KMS-11 (cell line): Measurements from ENCODE around the gene NLRP12.

ENCODE experiments used
- H2AFZ ChIP-seq: fragments of 200-600 bp; sonication (generic); 2 replicates; pipeline ENCODE4 v1.6.1; 2016; ENCODE audit warnings: antibody characterized with exemption, mixed run types, low read depth
- H3K27ac ChIP-seq: fragments of 200-600 bp; sonication (generic); 2 replicates; pipeline ENCODE4 v1.6.1; 2016; ENCODE audit warnings: mild to moderate bottlenecking, mixed run types
- H3K27me3 ChIP-seq: fragments of 200-600 bp; sonication (generic); 2 replicates; pipeline ENCODE4 v1.6.1; 2017; ENCODE audit warnings: mild to moderate bottlenecking, low read depth, mixed run types, moderate library complexity; ENCODE audit not compliant: insufficient read depth
- H3K36me3 ChIP-seq: fragments of 200-600 bp; sonication (generic); 2 replicates; pipeline ENCODE4 v1.6.1; 2017; ENCODE audit warnings: mild to moderate bottlenecking, mixed run types; ENCODE audit not compliant: insufficient read depth
- H3K4me1 ChIP-seq: fragments of 200-600 bp; sonication (generic); 2 replicates; pipeline ENCODE4 v1.6.1; 2016; ENCODE audit warnings: mild to moderate bottlenecking, low read depth, mixed run types; ENCODE audit not compliant: poor library complexity, severe bottlenecking
- H3K4me2 ChIP-seq: fragments of 200-600 bp; sonication (generic); 2 replicates; pipeline ENCODE4 v1.7.0; 2016; ENCODE audit warnings: mild to moderate bottlenecking, mixed run types
- H3K4me3 ChIP-seq: fragments of 200-600 bp; sonication (generic); IDR thresholded peaks from 2 replicates; pipeline ENCODE4 v1.6.1; 2017; ENCODE audit warnings: low read depth, low read length, mixed read lengths; ENCODE audit not compliant: insufficient read depth
- H3K79me2 ChIP-seq: fragments of 200-600 bp; sonication (generic); 2 replicates; pipeline ENCODE4 v1.6.1; 2016; ENCODE audit warnings: low read depth, mixed run types; ENCODE audit not compliant: insufficient read depth
- H3K9ac ChIP-seq: fragments of 200-600 bp; sonication (generic); 2 replicates; pipeline ENCODE4 v1.6.1; 2016; ENCODE audit warnings: mild to moderate bottlenecking, mixed run types
- H4K20me1 ChIP-seq: fragments of 200-600 bp; sonication (generic); 2 replicates; pipeline ENCODE4 v1.6.1; 2016; ENCODE audit warnings: mild to moderate bottlenecking, mixed run types; ENCODE audit not compliant: insufficient read depth
- TF ChIP-seq, protein P1 (sequence below): fragments of 200-600 bp; sonication (generic); conservative IDR thresholded peaks from 2 replicates; pipeline ENCODE4 v1.6.1; 2017; ENCODE audit warnings: low read depth, mild to moderate bottlenecking, antibody characterized with exemption, low read length, moderate library complexity, mixed read lengths

The NLRP12 gene

DNA sequence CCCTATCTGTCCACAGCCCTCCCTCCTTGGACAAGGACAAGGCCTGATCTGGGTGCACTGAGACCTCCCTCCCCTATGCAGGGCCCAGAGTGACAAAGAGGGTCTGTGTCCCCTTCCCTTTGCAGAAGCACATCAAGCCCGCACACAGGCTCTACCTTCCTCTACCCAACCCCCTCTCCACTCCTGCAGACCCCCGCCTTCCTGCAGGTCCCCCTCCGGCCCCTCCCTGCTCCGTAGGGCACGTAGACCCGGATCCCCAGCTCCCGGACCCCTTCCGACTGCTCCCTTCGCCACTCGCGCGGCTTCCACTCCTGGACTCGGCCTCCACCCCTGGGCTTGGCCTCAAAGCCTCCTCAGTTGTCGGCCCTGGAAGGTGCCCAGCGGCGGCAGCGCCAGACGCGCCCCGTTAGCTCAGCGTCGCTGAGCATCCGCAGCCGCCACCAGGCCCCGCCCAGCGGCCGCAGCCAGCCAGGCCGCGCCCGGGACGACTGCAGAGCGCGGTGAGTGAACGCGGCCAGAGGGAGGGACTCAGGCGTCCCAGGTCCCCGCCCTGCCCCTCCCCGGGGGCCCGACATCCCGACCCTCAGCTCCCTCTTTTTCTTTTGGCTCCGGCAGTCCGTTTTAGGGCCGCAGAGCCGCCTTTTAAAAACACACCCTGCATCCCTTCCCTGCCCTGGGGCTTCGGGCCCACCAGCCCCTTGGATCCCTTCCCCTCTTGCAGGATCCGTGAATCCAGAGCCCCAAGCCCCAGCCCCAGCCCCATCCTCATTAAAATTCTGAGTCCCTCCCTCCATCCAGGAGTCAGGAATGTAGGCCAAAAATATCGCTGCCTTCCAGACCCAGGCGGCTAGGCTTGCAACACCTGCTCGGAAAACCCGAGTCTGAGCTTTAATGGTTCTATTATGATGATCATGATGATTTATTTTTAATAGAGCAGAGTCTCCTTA is 42.1 kb upstream of the NLRP12 start:
- Histone ChIP-seq H3K27ac (no peak overlapping the region), H3K36me3 (no peaks in the 10 kb centered on the region), H4K20me1 (no peaks in the 10 kb centered on the region), H3K4me2 (no peak overlapping the region), H3K9ac (no peak overlapping the region), H2AFZ (no peak overlapping the region), H3K27me3 (no peaks in the 10 kb centered on the region; the same call in 1 of the 2 replicates), H3K4me1 (no peaks in the 10 kb centered on the region), H3K79me2 (no peaks in the 10 kb centered on the region), H3K4me3 (no peak overlapping the region)
- TF ChIP-seq, protein P1, sequence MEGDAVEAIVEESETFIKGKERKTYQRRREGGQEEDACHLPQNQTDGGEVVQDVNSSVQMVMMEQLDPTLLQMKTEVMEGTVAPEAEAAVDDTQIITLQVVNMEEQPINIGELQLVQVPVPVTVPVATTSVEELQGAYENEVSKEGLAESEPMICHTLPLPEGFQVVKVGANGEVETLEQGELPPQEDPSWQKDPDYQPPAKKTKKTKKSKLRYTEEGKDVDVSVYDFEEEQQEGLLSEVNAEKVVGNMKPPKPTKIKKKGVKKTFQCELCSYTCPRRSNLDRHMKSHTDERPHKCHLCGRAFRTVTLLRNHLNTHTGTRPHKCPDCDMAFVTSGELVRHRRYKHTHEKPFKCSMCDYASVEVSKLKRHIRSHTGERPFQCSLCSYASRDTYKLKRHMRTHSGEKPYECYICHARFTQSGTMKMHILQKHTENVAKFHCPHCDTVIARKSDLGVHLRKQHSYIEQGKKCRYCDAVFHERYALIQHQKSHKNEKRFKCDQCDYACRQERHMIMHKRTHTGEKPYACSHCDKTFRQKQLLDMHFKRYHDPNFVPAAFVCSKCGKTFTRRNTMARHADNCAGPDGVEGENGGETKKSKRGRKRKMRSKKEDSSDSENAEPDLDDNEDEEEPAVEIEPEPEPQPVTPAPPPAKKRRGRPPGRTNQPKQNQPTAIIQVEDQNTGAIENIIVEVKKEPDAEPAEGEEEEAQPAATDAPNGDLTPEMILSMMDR = no peak

DNA sequence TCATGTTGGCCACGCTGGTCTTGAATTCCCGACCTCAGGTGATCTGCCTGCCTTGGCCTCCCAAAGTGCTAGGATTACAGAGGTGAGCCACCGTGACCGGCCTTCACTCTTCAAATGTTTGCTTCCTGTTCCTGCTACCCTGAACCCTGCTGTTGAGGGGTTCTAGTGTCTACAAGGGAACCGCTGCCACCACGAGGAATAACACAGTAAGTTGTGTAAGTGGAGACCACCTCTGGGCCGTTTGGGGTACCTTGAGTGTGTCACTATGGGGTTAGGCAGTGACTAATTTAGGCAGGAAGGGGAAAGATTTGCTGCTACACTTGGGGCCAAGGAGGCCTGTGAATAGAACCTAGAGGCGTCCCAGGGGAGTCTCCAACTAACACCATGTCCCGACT is 41.4 kb upstream of the NLRP12 start:
- no peaks in the 10 kb centered on the region for H3K79me2 ChIP-seq
- no peak overlapping the region for H2AFZ ChIP-seq
- H3K27me3 ChIP-seq = no peaks in the 10 kb centered on the region; the same call in 1 of the 2 replicates
- no peaks in the 10 kb centered on the region for H3K36me3 ChIP-seq
- H4K20me1 ChIP-seq = no peaks in the 10 kb centered on the region
- no peaks in the 10 kb centered on the region for H3K4me1 ChIP-seq
- TF ChIP-seq, protein P1 = no peak
- no peak overlapping the region for H3K4me2 ChIP-seq
- H3K4me3 ChIP-seq = no peak overlapping the region
- H3K9ac ChIP-seq = no peak overlapping the region
- H3K27ac ChIP-seq = no peak overlapping the region

DNA sequence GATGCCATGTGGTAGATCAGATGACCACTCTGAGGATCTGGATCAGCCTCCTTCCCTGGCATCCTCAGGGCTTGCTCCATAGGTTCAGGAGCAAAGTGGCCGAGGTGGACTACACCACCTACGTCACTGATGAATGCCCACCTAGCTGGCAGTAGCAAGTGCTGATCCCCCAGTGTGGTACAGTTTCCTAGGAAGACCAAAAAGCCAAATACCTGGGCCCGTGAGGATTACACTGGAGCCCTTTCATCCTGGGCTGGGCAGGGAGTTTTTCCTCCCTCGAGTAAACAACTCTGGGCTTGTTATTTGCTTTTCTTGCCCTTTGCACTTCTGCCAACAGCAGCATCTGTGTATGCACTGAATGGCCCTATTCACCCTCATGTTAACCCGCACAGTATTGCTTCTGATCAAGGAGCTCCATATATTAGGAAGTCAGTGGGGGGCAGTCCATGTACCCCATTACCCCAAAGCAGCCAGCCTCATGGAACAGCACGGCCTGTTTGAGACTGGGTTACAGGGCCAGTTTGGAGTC is 40.3 kb upstream of the NLRP12 start:
- no peak overlapping the region for H3K4me2 ChIP-seq
- H2AFZ ChIP-seq = no peak overlapping the region
- no peaks in the 10 kb centered on the region; the same call in 1 of the 2 replicates for H3K27me3 ChIP-seq
- no peaks in the 10 kb centered on the region for H3K79me2 ChIP-seq
- H3K4me3 ChIP-seq = no peak overlapping the region
- no peaks in the 10 kb centered on the region for H4K20me1 ChIP-seq
- no peak overlapping the region for H3K9ac ChIP-seq
- no peak overlapping the region for H3K27ac ChIP-seq
- no peaks in the 10 kb centered on the region for H3K36me3 ChIP-seq
- TF ChIP-seq, protein P1 = no peak
- no peaks in the 10 kb centered on the region for H3K4me1 ChIP-seq

DNA sequence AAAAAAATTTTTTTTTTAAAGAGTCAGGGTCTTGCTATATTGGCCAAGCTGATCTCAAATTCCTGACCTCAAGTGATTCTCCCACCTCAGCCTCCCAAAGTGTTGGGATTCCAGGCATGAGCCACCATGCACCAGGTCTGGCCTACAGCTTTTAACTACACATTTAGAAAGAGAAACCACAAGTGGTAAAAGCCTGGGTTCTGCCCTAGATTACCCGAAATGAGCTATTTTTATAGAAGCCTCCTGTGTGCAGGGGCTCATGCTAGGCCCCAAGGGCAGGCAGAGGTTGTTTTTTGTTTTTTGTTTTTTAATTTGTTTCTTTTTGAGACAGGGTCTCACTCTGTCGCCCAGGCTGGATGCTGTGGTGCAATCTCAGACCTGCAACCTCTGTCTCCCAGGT is 29.6 kb upstream of the NLRP12 start:
- Histone ChIP-seq H3K79me2 (no peaks in the 10 kb centered on the region), H3K4me2 (no peak overlapping the region), H3K27ac (no peak overlapping the region), H4K20me1 (no peaks in the 10 kb centered on the region), H3K4me3 (no peak overlapping the region), H3K36me3 (no peaks in the 10 kb centered on the region), H3K4me1 (no peaks in the 10 kb centered on the region), H2AFZ (no peak overlapping the region), H3K9ac (no peak overlapping the region), H3K27me3 (no peaks in the 10 kb centered on the region)
- TF ChIP-seq, protein P1 = no peak
